ENCODE data around the gene UNC79. TPM values are rescaled to one million over a fixed set of nuclear protein-coding genes. Genes with fewer than 3 reads are reported as not detected.
"Not testable (repeated sequence)": the region's sequence is repeated elsewhere in the genome, so short reads cannot be mapped to it uniquely, and the experiment has no call there.

UNC79 gene
- total RNA-seq, 4 donors from 2014 or later = 0.14 to 0.32 TPM; not detected in 2

- no peaks in the 10 kb centered on the region for H3K9me3 ChIP-seq
- no peaks in the 10 kb centered on the region for H3K36me3 ChIP-seq
- no peak for DNase-seq
- no peaks in the 10 kb centered on the region for H3K4me1 ChIP-seq
- in situ Hi-C loops (cut with MboI; ENCODE audit: low pct_ligation_motif_present in 1 of 4, low pct_unique_long_range_greater_than_20kb in 1 of 4, low sequenced_read_pairs in 3 of 4) = no loop called here
- H3K27ac ChIP-seq = no peak overlapping the region
- intact Hi-C loops (cut with DNase I; ENCODE audit: low total_unique reads) = no loop called here
- 93 to 100% methylated on average over 1 of the region's 1 CpG for WGBS, 2 donors (ENCODE audit: low coverage in 1 of 2)
- H3K4me3 ChIP-seq = no peak overlapping the region
- TF ChIP-seq EP300 (IDR thresholded peaks at IDR 0.05; ENCODE audit: low read depth) (no peak), POLR2AphosphoS5 (IDR thresholded peaks at IDR 0.05) (no peak), CTCF (IDR thresholded peaks at IDR 0.05) (no peak), POLR2A (IDR thresholded peaks at IDR 0.05) (no peak)
- H3K27me3 ChIP-seq = no peaks in the 10 kb centered on the region
Measured at GRCh38 chr14:93458234-93458633, 27.5 kb downstream of the UNC79 start.

- H3K9me3 ChIP-seq = no peaks in the 10 kb centered on the region
- H3K4me3 ChIP-seq = no peak overlapping the region
- H3K27ac ChIP-seq = no peak overlapping the region
- WGBS, 2 donors (ENCODE audit: low coverage in 1 of 2) = 70 to 80% methylated on average over 3 of the region's 3 CpGs
- no peak for DNase-seq
- H3K27me3 ChIP-seq = no peaks in the 10 kb centered on the region
- in situ Hi-C loops (cut with MboI; ENCODE audit: low pct_ligation_motif_present in 1 of 4, low pct_unique_long_range_greater_than_20kb in 1 of 4, low sequenced_read_pairs in 3 of 4) = no loop called here
- intact Hi-C loops (cut with DNase I; ENCODE audit: low total_unique reads) = no loop called here
- no peaks in the 10 kb centered on the region for H3K36me3 ChIP-seq
- no peaks in the 10 kb centered on the region for H3K4me1 ChIP-seq
- TF ChIP-seq CTCF (IDR thresholded peaks at IDR 0.05) = no peak
- TF ChIP-seq POLR2A (IDR thresholded peaks at IDR 0.05) = no peak
- no peak for TF ChIP-seq EP300 (IDR thresholded peaks at IDR 0.05; ENCODE audit: low read depth)
- no peak for TF ChIP-seq POLR2AphosphoS5 (IDR thresholded peaks at IDR 0.05)
Measured at GRCh38 chr14:93462479-93462878, 31.7 kb downstream of the UNC79 start.

DNA sequence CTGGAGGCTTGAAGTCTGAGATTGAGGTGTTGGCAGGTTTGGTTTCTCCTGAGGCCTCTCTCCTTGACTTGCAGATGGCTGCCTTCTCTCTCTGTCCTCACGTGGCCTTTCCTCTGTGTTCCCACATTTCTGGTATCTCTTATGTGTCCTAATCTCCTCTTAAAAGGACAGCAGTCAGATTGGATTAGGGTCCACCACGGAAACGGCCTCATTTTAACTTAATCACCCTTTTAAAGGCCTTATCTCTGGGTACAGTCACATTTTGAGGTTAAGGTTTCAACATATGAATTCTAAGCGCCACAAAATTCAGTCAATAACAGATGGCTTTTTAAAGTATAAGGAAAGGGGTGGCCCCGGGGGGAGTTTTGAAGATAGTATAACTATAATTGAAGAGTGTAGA lies 33.5 kb downstream of the UNC79 start:
- TF ChIP-seq POLR2AphosphoS5 (IDR thresholded peaks at IDR 0.05) = no peak
- WGBS, 2 donors (ENCODE audit: low coverage in 1 of 2) = 61 to 72% methylated on average over 5 of the region's 5 CpGs
- intact Hi-C loops (cut with DNase I; ENCODE audit: low total_unique reads) = no loop called here

DNA sequence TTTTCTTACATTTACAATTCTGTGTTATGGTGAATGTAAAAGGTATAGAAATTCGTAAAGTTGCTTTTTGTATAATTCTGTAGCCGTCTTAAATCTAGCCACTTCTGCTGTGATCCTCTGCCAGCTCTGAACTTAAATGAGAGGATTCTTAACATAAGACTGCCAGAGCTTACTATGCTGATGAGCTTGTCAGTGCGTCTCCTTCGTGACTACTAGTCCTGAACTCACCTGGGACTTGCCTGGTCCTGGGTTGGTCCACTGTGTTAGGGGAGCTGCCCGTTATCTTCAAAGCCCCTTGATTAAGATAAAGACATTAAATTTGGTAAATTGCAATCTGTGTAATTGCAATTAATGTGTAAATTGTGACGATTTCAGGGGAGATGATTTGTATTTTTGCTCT lies 44.7 kb downstream of the UNC79 start:
- H3K27ac ChIP-seq = no peak overlapping the region
- DNase-seq = no peak
- no peaks in the 10 kb centered on the region for H3K9me3 ChIP-seq
- no peaks in the 10 kb centered on the region for H3K36me3 ChIP-seq
- no peak overlapping the region for H3K4me3 ChIP-seq
- intact Hi-C loops (cut with DNase I; ENCODE audit: low total_unique reads) = no loop called here
- TF ChIP-seq POLR2A (IDR thresholded peaks at IDR 0.05) (no peak), POLR2AphosphoS5 (IDR thresholded peaks at IDR 0.05) (no peak), CTCF (IDR thresholded peaks at IDR 0.05) (no peak), EP300 (IDR thresholded peaks at IDR 0.05; ENCODE audit: low read depth) (no peak)
- no peaks in the 10 kb centered on the region for H3K27me3 ChIP-seq
- no peaks in the 10 kb centered on the region for H3K4me1 ChIP-seq
- in situ Hi-C loops (cut with MboI; ENCODE audit: low pct_ligation_motif_present in 1 of 4, low pct_unique_long_range_greater_than_20kb in 1 of 4, low sequenced_read_pairs in 3 of 4) = no loop called here
- WGBS, 2 donors (ENCODE audit: low coverage in 1 of 2) = 82 to 86% methylated on average over 6 of the region's 6 CpGs

More for the DNA sequence above, 33.5 kb downstream of the UNC79 start:
- no peak for DNase-seq
- Histone ChIP-seq H3K27me3 (no peaks in the 10 kb centered on the region), H3K9me3 (no peaks in the 10 kb centered on the region), H3K27ac (no peak overlapping the region), H3K4me1 (no peaks in the 10 kb centered on the region), H3K36me3 (no peaks in the 10 kb centered on the region), H3K4me3 (no peak overlapping the region)
- in situ Hi-C loops (cut with MboI; ENCODE audit: low pct_ligation_motif_present in 1 of 4, low pct_unique_long_range_greater_than_20kb in 1 of 4, low sequenced_read_pairs in 3 of 4) = no loop called here

- intact Hi-C loops (cut with DNase I; ENCODE audit: low total_unique reads) (no loop called here), in situ Hi-C loops (cut with MboI; ENCODE audit: low pct_ligation_motif_present in 1 of 4, low pct_unique_long_range_greater_than_20kb in 1 of 4, low sequenced_read_pairs in 3 of 4) (no loop called here)
- H3K27ac ChIP-seq = no peak overlapping the region
- no peak for TF ChIP-seq POLR2AphosphoS5 (IDR thresholded peaks at IDR 0.05)
- TF ChIP-seq POLR2A (IDR thresholded peaks at IDR 0.05) = no peak
- no peak for TF ChIP-seq CTCF (IDR thresholded peaks at IDR 0.05)
- no peak for TF ChIP-seq EP300 (IDR thresholded peaks at IDR 0.05; ENCODE audit: low read depth)
- no peak overlapping the region for H3K4me3 ChIP-seq
- WGBS, 2 donors (ENCODE audit: low coverage in 1 of 2) = 83 to 88% methylated on average over 1 to 3 of the region's 3 CpGs
- H3K36me3 ChIP-seq = no peaks in the 10 kb centered on the region
- H3K9me3 ChIP-seq = no peaks in the 10 kb centered on the region
- no peaks in the 10 kb centered on the region for H3K27me3 ChIP-seq
- no peaks in the 10 kb centered on the region for H3K4me1 ChIP-seq
- no peak for DNase-seq
Measured at GRCh38 chr14:93476305-93476704, 45.6 kb downstream of the UNC79 start.

DNA sequence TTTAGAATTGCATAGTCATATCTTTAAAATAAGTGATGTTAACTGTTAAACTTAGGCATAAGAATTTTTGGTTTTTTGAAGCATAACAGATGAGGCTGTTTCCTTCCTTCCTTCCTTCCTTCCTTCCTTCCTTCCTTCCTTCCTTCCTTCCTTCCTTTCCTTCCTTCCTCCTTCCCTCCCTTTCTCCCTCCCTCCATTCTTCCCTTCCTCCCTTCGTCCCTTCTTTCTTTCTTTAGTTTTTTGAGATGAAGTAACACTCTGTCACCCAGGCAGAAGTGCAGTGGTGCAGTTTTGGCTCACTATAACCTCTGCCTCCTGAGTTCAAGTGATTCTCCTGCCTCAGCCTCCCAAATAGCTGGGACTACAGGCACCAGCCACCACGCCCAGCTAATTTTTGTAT lies 48.3 kb downstream of the UNC79 start:
- H3K4me1 ChIP-seq; in situ Hi-C loops (cut with MboI; ENCODE audit: low pct_ligation_motif_present in 1 of 4, low pct_unique_long_range_greater_than_20kb in 1 of 4, low sequenced_read_pairs in 3 of 4); DNase-seq; H3K27me3 ChIP-seq; H3K9me3 ChIP-seq; H3K27ac ChIP-seq; H3K4me3 ChIP-seq; H3K36me3 ChIP-seq; intact Hi-C loops (cut with DNase I; ENCODE audit: low total_unique reads): not testable (repeated sequence)
- WGBS, 2 donors (ENCODE audit: low coverage in 1 of 2) = 17 to 48% methylated on average over 1 to 2 of the region's 2 CpGs

Measured in transverse colon (tissue), 4 donors.